ENCODE data around the gene SMIM14.

The SMIM14 gene

GRCh38 chr4:39497909-39498726 lies 140.5 kb downstream of the SMIM14 start:
- TF ChIP-seq CTCF (IDR thresholded peaks at IDR 0.05): no peak
- no peaks in the 10 kb centered on the region for H3K27me3 ChIP-seq
- H3K9me3 ChIP-seq: no peaks in the 10 kb centered on the region
- peaks cover 19% of the 10 kb centered on the region for H3K36me3 ChIP-seq
- no peaks in the 10 kb centered on the region for H3K4me1 ChIP-seq (ENCODE audit: control insufficient read depth in 1 of 2, insufficient read depth in 1 of 2, low read depth in 1 of 2, low read length in 1 of 2)
- no peak overlapping the region for H3K27ac ChIP-seq
- no peak overlapping the region for H3K4me3 ChIP-seq (ENCODE audit: low read depth in 1 of 2, low read length in 1 of 2)

All from neutrophil (primary cell).